BJ (cell line): ENCODE results near the gene DLG1. TPM values are rescaled to one million over a fixed set of nuclear protein-coding genes. Genes with fewer than 3 reads are reported as not detected.

Experiments used
- CTCF ChIA-PET: fragments of 350-600 bp; formaldehyde crosslinking; extraction: SDS; loops from one replicate; lab custom pipeline; 2021; ENCODE audit warnings: antibody characterized with exemption, inconsistent platforms; lab: Yijun Ruan, JAX
- POLR2A ChIA-PET: fragments of 300-600 bp; sonication (Branson Sonifier 250); formaldehyde crosslinking; extraction: SDS; loops from one replicate; lab custom pipeline; 2021; ENCODE audit warnings: antibody characterized with exemption; lab: Charles Lee
- DNase-seq: peaks from one replicate; pipeline ENCODE4 v3.0.0-alpha.2; 2011; ENCODE audit warnings: low read depth
- H3K27me3 ChIP-seq: 2 replicates; pipeline ENCODE4 v1.6.0; 2011; ENCODE audit warnings: low read length; ENCODE audit not compliant: control insufficient read depth, insufficient read depth
- H3K36me3 ChIP-seq: 2 replicates; pipeline ENCODE4 v1.5.1; 2011; ENCODE audit warnings: low read length; ENCODE audit not compliant: control insufficient read depth, insufficient read depth
- H3K4me3 ChIP-seq: 2 replicates; pipeline ENCODE4 v1.5.1; 2011; ENCODE audit warnings: low read depth, mild to moderate bottlenecking, control low read depth, low read length
- CTCF ChIP-seq: IDR thresholded peaks from 2 replicates; pipeline ENCODE4 v1.5.1; 2011; ENCODE audit warnings: low read depth, mild to moderate bottlenecking, control low read depth, inconsistent platforms, low read length, moderate library complexity; ENCODE audit not compliant: insufficient read depth
- polyA plus RNA-seq: library from polyadenylated mRNA; depleted of rRNA; stranded (reverse); fragments of >200 nt; gene quantifications from 2 replicates; pipeline ENCODE4 v1.2.3, GENCODE V29; 2011

Gene DLG1
- polyA plus RNA-seq, 1 experiment = 40.4 TPM

- ChIA-PET CTCF (no interaction called here), POLR2A (no interaction called here)
- no peak for TF ChIP-seq CTCF
Measured at GRCh38 chr3:197122394-197122793, 176.0 kb downstream of the DLG1 start.

GRCh38 chr3:197117114-197117513, 181.3 kb downstream of the DLG1 start:
- Histone ChIP-seq H3K4me3 (no peak overlapping the region), H3K36me3 (peaks cover 2% of the 10 kb centered on the region; the same call in 1 of the 2 replicates), H3K27me3 (no peaks in the 10 kb centered on the region)
- ChIA-PET CTCF (no interaction called here), POLR2A (no interaction called here)
- no peak for DNase-seq
- no peak for TF ChIP-seq CTCF

More at GRCh38 chr3:197122394-197122793, 176.0 kb downstream of the DLG1 start:
- H3K27me3 ChIP-seq = no peaks in the 10 kb centered on the region
- H3K36me3 ChIP-seq = peaks cover 1% of the 10 kb centered on the region
- no peak for DNase-seq
- H3K4me3 ChIP-seq = no peak overlapping the region

GRCh38 chr3:197114007-197114406, 184.4 kb downstream of the DLG1 start:
- ChIA-PET CTCF (interaction anchor here (1.0 to 1.3 kb wide), 2 partner anchors 9 to 21 kb away, joined by 3 to 5 read pairs; no protein-coding TSS in a partner anchor), POLR2A (no interaction called here)
- H3K4me3 ChIP-seq = no peak overlapping the region
- H3K36me3 ChIP-seq = peaks cover 3% of the 10 kb centered on the region
- no peak for TF ChIP-seq CTCF
- no peaks in the 10 kb centered on the region for H3K27me3 ChIP-seq
- DNase-seq = no peak

- ChIA-PET POLR2A (no interaction called here), CTCF (no interaction called here)
- Histone ChIP-seq H3K36me3 (peaks cover 4% of the 10 kb centered on the region), H3K27me3 (no peaks in the 10 kb centered on the region), H3K4me3 (no peak overlapping the region)
- DNase-seq = no peak
- no peak for TF ChIP-seq CTCF
Measured at GRCh38 chr3:197111685-197112084, 186.7 kb downstream of the DLG1 start.

- Histone ChIP-seq H3K4me3 (no peak overlapping the region), H3K36me3 (peaks cover 2% of the 10 kb centered on the region), H3K27me3 (no peaks in the 10 kb centered on the region)
- TF ChIP-seq CTCF = no peak
- no peak for DNase-seq
- CTCF ChIA-PET = no interaction called here
- POLR2A ChIA-PET = no interaction called here
Measured at GRCh38 chr3:197105786-197106185, 192.6 kb downstream of the DLG1 start.
